GM12891 (cell line): Measurements from ENCODE around the gene IMMP2L.

ENCODE experiments used
- POLR2AphosphoS5 ChIP-seq: IDR thresholded peaks from 2 replicates; pipeline ENCODE4 v1.6.1; 2011; ENCODE audit warnings: low read depth, low read length, control low read depth
- POU2F2 ChIP-seq: IDR thresholded peaks from 2 replicates; pipeline ENCODE4 v1.6.1; 2011; ENCODE audit warnings: low read depth, mild to moderate bottlenecking, control low read depth, low read length, moderate library complexity

- TF ChIP-seq POLR2AphosphoS5 (no peak), POU2F2 (no peak)
Observed at GRCh38 chr7:111388912-111389311, 173.4 kb downstream of the IMMP2L start.
